Smooth muscle cell (in vitro differentiated cells): ENCODE measurements around the gene VASN. TPM values are rescaled to one million over a fixed set of nuclear protein-coding genes. Genes with fewer than 3 reads are reported as not detected.

Experiments
- DNase-seq: peaks from one replicate; lab custom pipeline; 2025; ENCODE audit not compliant: unreplicated experiment; lab: John Stamatoyannopoulos, UW
- H2AFZ ChIP-seq: fragments of 200-600 bp; sonication (generic); 2 replicates; pipeline ENCODE4 v1.6.0; 2016; ENCODE audit warnings: antibody characterized with exemption, low read depth, mild to moderate bottlenecking
- H3F3A ChIP-seq: fragments of 200-600 bp; sonication (generic); 2 replicates; pipeline ENCODE4 v1.6.0; 2017; ENCODE audit warnings: antibody characterized with exemption, low read depth
- H3K27ac ChIP-seq: fragments of 200-600 bp; sonication (generic); 2 replicates; pipeline ENCODE4 v1.5.1; 2016; ENCODE audit warnings: low read depth, mild to moderate bottlenecking
- H3K27me3 ChIP-seq: fragments of 200-600 bp; sonication (generic); 2 replicates; pipeline ENCODE4 v1.6.1; 2016; ENCODE audit warnings: low read depth, mild to moderate bottlenecking
- H3K36me3 ChIP-seq: fragments of 200-600 bp; sonication (generic); 2 replicates; pipeline ENCODE4 v1.5.1; 2016; ENCODE audit warnings: low read depth
- H3K4me1 ChIP-seq: fragments of 200-600 bp; sonication (generic); 2 replicates; pipeline ENCODE4 v1.5.1; 2016; ENCODE audit warnings: low read depth
- H3K4me2 ChIP-seq: fragments of 200-600 bp; sonication (generic); 2 replicates; pipeline ENCODE4 v1.6.0; 2016; ENCODE audit warnings: mild to moderate bottlenecking
- H3K4me3 ChIP-seq: fragments of 200-600 bp; sonication (generic); 2 replicates; pipeline ENCODE4 v1.5.1; 2016; ENCODE audit warnings: mild to moderate bottlenecking
- H3K79me2 ChIP-seq: fragments of 200-600 bp; sonication (generic); 2 replicates; pipeline ENCODE4 v1.6.0; 2016; ENCODE audit warnings: low read depth, mild to moderate bottlenecking
- H3K9ac ChIP-seq: fragments of 200-600 bp; sonication (generic); 2 replicates; pipeline ENCODE4 v1.6.0; 2016; ENCODE audit warnings: low read depth
- H3K9me3 ChIP-seq: fragments of 200-600 bp; sonication (generic); replicated peaks from 2 replicates; pipeline ENCODE4 v1.5.1; 2016; ENCODE audit warnings: low read depth
- H4K20me1 ChIP-seq: fragments of 200-600 bp; sonication (generic); 2 replicates; pipeline ENCODE4 v1.6.0; 2016; ENCODE audit warnings: low read depth
- CTCF ChIP-seq: fragments of 200-600 bp; sonication (generic); IDR thresholded peaks from 2 replicates; pipeline ENCODE4 v1.5.1; 2017; ENCODE audit warnings: borderline replicate concordance, mild to moderate bottlenecking, antibody characterized with exemption; ENCODE audit not compliant: insufficient read depth, poor library complexity, severe bottlenecking
- WGBS: methylation state at CpG from one replicate; pipeline ENCODE4 v1.1.7; 2016; ENCODE audit warnings: low lambda C conversion rate; 5-methylcytosine and 5-hydroxymethylcytosine counted together
- polyA plus RNA-seq: library from polyadenylated mRNA; unstranded; fragments of >200 nt; fragmentation: Nextera tagmentation; extraction: Ambion mirVana; gene quantifications from 2 replicates; pipeline ENCODE4 v1.2.1, GENCODE V29; 2016
- total RNA-seq: library from RNA; depleted of rRNA; stranded (reverse); fragments of >200 nt; gene quantifications from 2 replicates; pipeline ENCODE4 v1.2.3, GENCODE V29; 2014

The VASN gene
- total and polyA plus RNA-seq, 2 experiments from 2014 or later: 30.0 to 150 TPM

GRCh38 chr16:4373356-4373908 lies 1.8 kb downstream of the VASN start:
- peaks cover 61% of the 10 kb centered on the region for H3K79me2 ChIP-seq
- H3K9ac ChIP-seq: peak overlapping the region; percentile 81
- H3K4me2 ChIP-seq: peak overlapping the region; percentile 97
- H3K27me3 ChIP-seq: no peaks in the 10 kb centered on the region
- H3K27ac ChIP-seq: peak overlapping the region; percentile 93
- no peaks in the 10 kb centered on the region for H3K9me3 ChIP-seq
- H3K36me3 ChIP-seq: no peaks in the 10 kb centered on the region
- H3K4me3 ChIP-seq: peak overlapping the region; percentile 86
- no peak for TF ChIP-seq CTCF
- 50% methylated on average over 9 of the region's 9 CpGs for WGBS
- H4K20me1 ChIP-seq: peaks cover 65% of the 10 kb centered on the region
- DNase-seq: no peak
- H3K4me1 ChIP-seq: peaks cover 31% of the 10 kb centered on the region
- peaks cover 3% of the 10 kb centered on the region for H3F3A ChIP-seq
- no peak overlapping the region for H2AFZ ChIP-seq

GRCh38 chr16:4373909-4374742 lies 2.5 kb downstream of the VASN start:
- H3K4me2 ChIP-seq: peak overlapping the region; percentile 97
- no peaks in the 10 kb centered on the region for H3K36me3 ChIP-seq
- TF ChIP-seq CTCF: no peak
- DNase-seq: peak; percentile 47
- peaks cover 3% of the 10 kb centered on the region for H3F3A ChIP-seq
- peak overlapping the region; percentile 86 for H3K4me3 ChIP-seq
- H3K9ac ChIP-seq: peak overlapping the region; percentile 81
- peak overlapping the region; percentile 93 for H3K27ac ChIP-seq
- no peaks in the 10 kb centered on the region for H3K27me3 ChIP-seq
- no peaks in the 10 kb centered on the region for H3K9me3 ChIP-seq
- H3K4me1 ChIP-seq: peaks cover 31% of the 10 kb centered on the region
- peaks cover 72% of the 10 kb centered on the region for H4K20me1 ChIP-seq
- 14% methylated on average over 26 of the region's 30 CpGs for WGBS
- H2AFZ ChIP-seq: no peak overlapping the region
- H3K79me2 ChIP-seq: peaks cover 68% of the 10 kb centered on the region

- Histone ChIP-seq H3K9ac (no peak overlapping the region), H3K4me1 (peaks cover 31% of the 10 kb centered on the region), H3K9me3 (no peaks in the 10 kb centered on the region), H3K27me3 (no peaks in the 10 kb centered on the region), H3K27ac (peak overlapping the region; percentile 67), H3K36me3 (no peaks in the 10 kb centered on the region), H4K20me1 (peaks cover 88% of the 10 kb centered on the region), H3F3A (no peaks in the 10 kb centered on the region), H3K4me2 (peak overlapping the region; percentile 40), H2AFZ (no peak overlapping the region), H3K79me2 (peaks cover 73% of the 10 kb centered on the region), H3K4me3 (no peak overlapping the region)
- 85% methylated on average over 14 of the region's 15 CpGs for WGBS
- no peak for DNase-seq
- TF ChIP-seq CTCF: no peak
Measured at GRCh38 chr16:4375717-4376116, 4.1 kb downstream of the VASN start.
